Measurements from ENCODE around the gene IKZF1. TPM values are rescaled to one million over a fixed set of nuclear protein-coding genes. Genes with fewer than 3 reads are reported as not detected.
A peak's percentile ranks its signal among the peaks of the same experiment; 100 is the strongest.

The IKZF1 gene
- total RNA-seq, 6 donors from 2014 or later: 33.8 to 65.1 (median 49.8) TPM

GRCh38 chr7:50397320-50397970, 92.9 kb downstream of the IKZF1 start:
- WGBS, 2 donors: 78 to 88% methylated on average over 2 of the region's 2 CpGs
- Histone ChIP-seq H3K27me3 (no peaks in the 10 kb centered on the region), H3K27ac (no peak overlapping the region), H3K4me1 (peaks cover 0 to 6% (median 0%) of the 10 kb centered on the region in 4 donors), H3K36me3 (peaks cover 0 to 13% (median 5%) of the 10 kb centered on the region in 4 donors), H3K4me3 (no peak overlapping the region), H3K9me3 (no peaks in the 10 kb centered on the region)
- TF ChIP-seq POLR2AphosphoS5 (IDR thresholded peaks at IDR 0.05): no peak
- no peak for TF ChIP-seq CTCF (IDR thresholded peaks at IDR 0.05)
- ATAC-seq (ENCODE audit: low FRiP score in 2 of 2) (no peak), DNase-seq (no peak)

- WGBS, 2 donors: 69 to 79% methylated on average over 1 of the region's 1 CpG
- H3K36me3 ChIP-seq: peaks cover 0 to 13% (median 5%) of the 10 kb centered on the region in 4 donors
These were observed 93.4 kb downstream of the IKZF1 start for GRCh38 chr7:50397971-50398324.

GRCh38 chr7:50399206-50399605, 94.7 kb downstream of the IKZF1 start:
- Histone ChIP-seq H3K27ac (no peak overlapping the region), H3K4me1 (peaks cover 0 to 6% (median 0%) of the 10 kb centered on the region in 4 donors), H3K36me3 (peaks cover 0 to 13% (median 5%) of the 10 kb centered on the region in 4 donors), H3K27me3 (no peaks in the 10 kb centered on the region), H3K4me3 (no peak overlapping the region), H3K9me3 (no peaks in the 10 kb centered on the region)
- DNase-seq (no peak), ATAC-seq (ENCODE audit: low FRiP score in 2 of 2) (no peak)
- no peak for TF ChIP-seq POLR2A (IDR thresholded peaks at IDR 0.05)
- no peak for TF ChIP-seq EP300 (IDR thresholded peaks at IDR 0.05)
- TF ChIP-seq POLR2AphosphoS5 (IDR thresholded peaks at IDR 0.05): no peak
- TF ChIP-seq CTCF (IDR thresholded peaks at IDR 0.05): no peak
- WGBS, 2 donors: 92 to 100% methylated on average over 1 of the region's 1 CpG

More at GRCh38 chr7:50397971-50398324, 93.4 kb downstream of the IKZF1 start:
- DNase-seq (no peak), ATAC-seq (ENCODE audit: low FRiP score in 2 of 2) (no peak)
- Histone ChIP-seq H3K9me3 (no peaks in the 10 kb centered on the region), H3K4me3 (no peak overlapping the region), H3K4me1 (peaks cover 0 to 6% (median 0%) of the 10 kb centered on the region in 4 donors), H3K27me3 (no peaks in the 10 kb centered on the region), H3K27ac (no peak overlapping the region)
- TF ChIP-seq EP300 (IDR thresholded peaks at IDR 0.05): no peak
- no peak for TF ChIP-seq POLR2AphosphoS5 (IDR thresholded peaks at IDR 0.05)
- TF ChIP-seq CTCF (IDR thresholded peaks at IDR 0.05): no peak
- TF ChIP-seq POLR2A (IDR thresholded peaks at IDR 0.05): no peak

GRCh38 chr7:50399635-50400034, 95.1 kb downstream of the IKZF1 start:
- H3K4me3 ChIP-seq: no peak overlapping the region
- WGBS, 2 donors: 71 to 88% methylated on average over 6 to 20 of the region's 21 CpGs
- H3K36me3 ChIP-seq: peaks cover 0 to 13% (median 5%) of the 10 kb centered on the region in 4 donors
- no peaks in the 10 kb centered on the region for H3K27me3 ChIP-seq
- no peak overlapping the region for H3K27ac ChIP-seq
- no peak for TF ChIP-seq POLR2AphosphoS5 (IDR thresholded peaks at IDR 0.05)
- no peak for TF ChIP-seq POLR2A (IDR thresholded peaks at IDR 0.05)
- TF ChIP-seq EP300 (IDR thresholded peaks at IDR 0.05): no peak
- TF ChIP-seq CTCF (IDR thresholded peaks at IDR 0.05): no peak
- peaks cover 0 to 6% (median 0%) of the 10 kb centered on the region in 4 donors for H3K4me1 ChIP-seq
- no peaks in the 10 kb centered on the region for H3K9me3 ChIP-seq
- ATAC-seq (ENCODE audit: low FRiP score in 2 of 2): no peak
- peak in 1 of 2 donors; percentile 78 for DNase-seq

GRCh38 chr7:50400114-50400513, 95.6 kb downstream of the IKZF1 start:
- DNase-seq (peak in 1 of 2 donors; percentile 80), ATAC-seq (ENCODE audit: low FRiP score in 2 of 2) (no peak)
- no peaks in the 10 kb centered on the region for H3K9me3 ChIP-seq
- H3K4me3 ChIP-seq: no peak overlapping the region
- H3K4me1 ChIP-seq: peaks cover 0 to 6% (median 0%) of the 10 kb centered on the region in 4 donors
- WGBS, 2 donors: 46 to 65% methylated on average over 14 to 36 of the region's 41 CpGs
- H3K36me3 ChIP-seq: peaks cover 0 to 13% (median 5%) of the 10 kb centered on the region in 4 donors
- TF ChIP-seq EP300 (IDR thresholded peaks at IDR 0.05): no peak
- no peak for TF ChIP-seq POLR2A (IDR thresholded peaks at IDR 0.05)
- TF ChIP-seq POLR2AphosphoS5 (IDR thresholded peaks at IDR 0.05): no peak
- no peak for TF ChIP-seq CTCF (IDR thresholded peaks at IDR 0.05)
- no peak overlapping the region for H3K27ac ChIP-seq
- no peaks in the 10 kb centered on the region for H3K27me3 ChIP-seq
